Measurements from ENCODE around the gene PTH2. TPM values are rescaled to one million over a fixed set of nuclear protein-coding genes. Genes with fewer than 3 reads are reported as not detected.

Gene PTH2
- total RNA-seq, 1 experiment from 2014 or later = not detected

GRCh38 chr19:49431330-49431749 is 8.1 kb upstream of the PTH2 start:
- Histone ChIP-seq H3K36me3 (ENCODE audit: low read depth) (no peaks in the 10 kb centered on the region), H4K20me1 (ENCODE audit: insufficient read depth) (no peaks in the 10 kb centered on the region), H3K27ac (no peak overlapping the region), H3K9me2 (ENCODE audit: insufficient read depth) (no peaks in the 10 kb centered on the region), H3K27me3 (ENCODE audit: insufficient read depth, low read depth) (peaks cover 46% of the 10 kb centered on the region), H3K4me3 (no peak overlapping the region), H2AFZ (no peak overlapping the region), H3K4me2 (no peak overlapping the region), H3F3A (ENCODE audit: insufficient read depth, low read depth) (peaks cover 6% of the 10 kb centered on the region; the same call in 1 of the 2 replicates), H3K79me2 (ENCODE audit: low read depth) (no peaks in the 10 kb centered on the region), H3K4me1 (replicated peaks; ENCODE audit: insufficient read depth) (no peaks in the 10 kb centered on the region), H3K9me3 (ENCODE audit: insufficient read depth, low read depth) (no peaks in the 10 kb centered on the region)
- intact Hi-C loops (cut with micrococcal nuclease; ENCODE audit: unreplicated experiment) = no loop called here
- ChIA-PET CTCF (no interaction called here), POLR2A (ENCODE audit: unreplicated experiment) (no interaction called here)
- DNase-seq = no peak
- TF ChIP-seq EZH2 (IDR thresholded peaks at IDR 0.05; ENCODE audit: low read depth) (no peak), CTCF (conservative IDR thresholded peaks at IDR 0.05) (no peak)
- BruUV-seq (replicated peaks) = no TSS peak

- Histone ChIP-seq H3F3A (ENCODE audit: insufficient read depth, low read depth) (peaks cover 6% of the 10 kb centered on the region; the same call in 1 of the 2 replicates), H2AFZ (no peak overlapping the region), H4K20me1 (ENCODE audit: insufficient read depth) (no peaks in the 10 kb centered on the region), H3K9me2 (ENCODE audit: insufficient read depth) (no peaks in the 10 kb centered on the region), H3K4me2 (no peak overlapping the region), H3K79me2 (ENCODE audit: low read depth) (no peaks in the 10 kb centered on the region), H3K27me3 (ENCODE audit: insufficient read depth, low read depth) (peaks cover 51% of the 10 kb centered on the region), H3K36me3 (ENCODE audit: low read depth) (no peaks in the 10 kb centered on the region), H3K4me3 (no peak overlapping the region), H3K4me1 (replicated peaks; ENCODE audit: insufficient read depth) (no peaks in the 10 kb centered on the region), H3K27ac (no peak overlapping the region), H3K9me3 (ENCODE audit: insufficient read depth, low read depth) (no peaks in the 10 kb centered on the region)
- ChIA-PET CTCF (no interaction called here), POLR2A (ENCODE audit: unreplicated experiment) (no interaction called here)
- intact Hi-C loops (cut with micrococcal nuclease; ENCODE audit: unreplicated experiment) = no loop called here
- BruUV-seq (replicated peaks) = no TSS peak
- TF ChIP-seq CTCF (conservative IDR thresholded peaks at IDR 0.05) (peak; percentile 36; the same call in 1 of the 2 replicates), EZH2 (IDR thresholded peaks at IDR 0.05; ENCODE audit: low read depth) (no peak)
- DNase-seq = no peak
Observed at GRCh38 chr19:49430678-49431329, 7.6 kb upstream of the PTH2 start.

GRCh38 chr19:49430172-49430677 is 7.0 kb upstream of the PTH2 start:
- DNase-seq = no peak
- H3K79me2 ChIP-seq (ENCODE audit: low read depth) = no peaks in the 10 kb centered on the region
- intact Hi-C loops (cut with micrococcal nuclease; ENCODE audit: unreplicated experiment) = no loop called here
- H3K4me2 ChIP-seq = no peak overlapping the region
- H3K9me2 ChIP-seq (ENCODE audit: insufficient read depth) = no peaks in the 10 kb centered on the region
- peaks cover 6% of the 10 kb centered on the region; the same call in 1 of the 2 replicates for H3F3A ChIP-seq (ENCODE audit: insufficient read depth, low read depth)
- no TSS peak for BruUV-seq (replicated peaks)
- POLR2A ChIA-PET (ENCODE audit: unreplicated experiment) = no interaction called here
- TF ChIP-seq CTCF (conservative IDR thresholded peaks at IDR 0.05) (no peak), EZH2 (IDR thresholded peaks at IDR 0.05; ENCODE audit: low read depth) (no peak)
- H3K4me3 ChIP-seq = no peak overlapping the region
- H3K4me1 ChIP-seq (replicated peaks; ENCODE audit: insufficient read depth) = no peaks in the 10 kb centered on the region
- H2AFZ ChIP-seq = no peak overlapping the region
- H3K9me3 ChIP-seq (ENCODE audit: insufficient read depth, low read depth) = no peaks in the 10 kb centered on the region
- CTCF ChIA-PET = no interaction called here
- H3K27ac ChIP-seq = no peak overlapping the region
- H3K27me3 ChIP-seq (ENCODE audit: insufficient read depth, low read depth) = peaks cover 57% of the 10 kb centered on the region
- H3K36me3 ChIP-seq (ENCODE audit: low read depth) = no peaks in the 10 kb centered on the region
- no peaks in the 10 kb centered on the region for H4K20me1 ChIP-seq (ENCODE audit: insufficient read depth)
